Tracheal epithelial cell (primary cell): ENCODE results near the gene RNF187. TPM values are rescaled to one million over a fixed set of nuclear protein-coding genes. Genes with fewer than 3 reads are reported as not detected.

Experiments used
- total RNA-seq: library from RNA; depleted of rRNA; stranded (reverse); fragments of >200 nt; gene quantifications from 2 replicates; pipeline ENCODE4 v1.2.1, GENCODE V29; 2014

RNF187 gene
- total RNA-seq: 121 and 188 TPM in 2 replicates

DNA sequence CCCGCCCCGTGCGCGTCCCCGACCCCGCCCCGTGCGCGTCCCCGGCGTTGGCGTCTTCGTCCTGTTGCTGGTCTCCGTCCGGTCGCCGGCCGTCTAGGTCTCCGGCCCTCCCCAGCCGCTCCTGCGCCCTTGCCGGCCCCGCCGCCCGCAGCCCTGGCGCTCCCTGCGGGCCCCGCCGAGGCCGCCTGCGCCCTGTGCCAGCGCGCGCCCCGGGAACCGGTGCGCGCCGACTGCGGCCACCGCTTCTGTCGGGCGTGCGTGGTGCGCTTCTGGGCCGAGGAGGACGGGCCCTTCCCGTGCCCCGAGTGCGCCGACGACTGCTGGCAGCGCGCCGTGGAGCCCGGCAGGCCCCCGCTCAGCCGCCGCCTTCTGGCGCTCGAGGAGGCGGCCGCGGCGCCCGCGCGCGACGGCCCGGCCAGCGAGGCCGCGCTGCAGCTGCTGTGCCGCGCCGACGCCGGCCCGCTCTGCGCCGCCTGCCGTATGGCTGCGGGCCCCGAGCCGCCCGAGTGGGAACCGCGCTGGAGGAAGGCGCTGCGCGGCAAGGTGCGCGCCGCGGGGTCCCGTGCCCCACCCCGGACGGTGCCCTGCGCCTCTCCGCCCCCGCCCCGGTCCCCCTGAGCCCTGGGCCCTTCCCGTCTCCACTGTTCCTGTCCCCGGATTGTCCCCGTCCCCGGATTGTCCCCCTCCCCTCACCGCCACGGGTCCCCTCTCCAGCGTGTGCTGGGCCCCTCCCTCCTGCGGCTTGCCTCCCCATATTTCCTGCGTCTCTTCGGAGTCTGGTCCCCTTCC lies at the start of gene RNF187:
Gene RNF187, plus strand, starts transcription at position 47 of the 789 bp plus-strand sequence.

Other genes with a start within 250 kb of the RNF187 start
- gene TRIM11, start 80.5 kb upstream of the RNF187 start, total RNA-seq: 27.2 and 31.5 TPM in 2 replicates
- gene TRIM17, start 70.5 kb upstream of the RNF187 start, total RNA-seq: 2.2 and 2.6 TPM in 2 replicates
- 0.43 and 0.48 TPM in 2 replicates for gene RHOU, start 248.1 kb downstream of the RNF187 start, total RNA-seq